GM12891 (cell line): ENCODE measurements around the gene ITGBL1.

Source experiments
- POLR2A ChIP-seq: IDR thresholded peaks from 2 replicates; pipeline ENCODE4 v1.6.1; 2011; ENCODE audit warnings: low read depth, low read length, control low read depth
- POLR2AphosphoS5 ChIP-seq: IDR thresholded peaks from 2 replicates; pipeline ENCODE4 v1.6.1; 2011; ENCODE audit warnings: low read depth, low read length, control low read depth
- TAF1 ChIP-seq: IDR thresholded peaks from 2 replicates; pipeline ENCODE4 v1.6.1; 2011; ENCODE audit warnings: low read depth, low read length, control low read depth

- TF ChIP-seq POLR2A (no peak), TAF1 (no peak), POLR2AphosphoS5 (no peak)
Observed at GRCh38 chr13:101727118-101727517, 274.6 kb downstream of the ITGBL1 start.
